Osteocyte (in vitro differentiated cells): Measurements from ENCODE around the gene FAAP24. TPM values are rescaled to one million over a fixed set of nuclear protein-coding genes. Genes with fewer than 3 reads are reported as not detected.
"Not testable (repeated sequence)": the region's sequence is repeated elsewhere in the genome, so short reads cannot be mapped to it uniquely, and the experiment has no call there.

Source experiments
- DNase-seq: peaks from one replicate; pipeline ENCODE4 v3.0.0; 2021; ENCODE audit warnings: mixed read lengths; ENCODE audit not compliant: unreplicated experiment; ENCODE audit errors: extremely low spot score
- H3K27ac Mint-ChIP-seq: one replicate; pipeline ENCODE4 v1.8.0; 2021; ENCODE audit warnings: mild to moderate bottlenecking, mixed read lengths; ENCODE audit not compliant: unreplicated experiment
- H3K27me3 Mint-ChIP-seq: one replicate; pipeline ENCODE4 v1.8.0; 2021; ENCODE audit warnings: mixed read lengths; ENCODE audit not compliant: unreplicated experiment
- H3K36me3 Mint-ChIP-seq: one replicate; pipeline ENCODE4 v1.8.0; 2021; ENCODE audit warnings: mixed read lengths; ENCODE audit not compliant: unreplicated experiment
- H3K4me1 Mint-ChIP-seq: one replicate; pipeline ENCODE4 v1.8.0; 2021; ENCODE audit warnings: mixed read lengths; ENCODE audit not compliant: unreplicated experiment
- H3K4me3 Mint-ChIP-seq: one replicate; pipeline ENCODE4 v1.8.0; 2021; ENCODE audit warnings: mild to moderate bottlenecking, moderate library complexity, mixed read lengths; ENCODE audit not compliant: unreplicated experiment
- H3K9me3 Mint-ChIP-seq: one replicate; pipeline ENCODE4 v1.8.0; 2021; ENCODE audit warnings: mixed read lengths; ENCODE audit not compliant: unreplicated experiment
- total RNA-seq: library from RNA; stranded (reverse); gene quantifications from 2 replicates; pipeline ENCODE4 v1.2.1, GENCODE V29; 2021
- TF ChIP-seq, protein P1 (sequence below): fragments of 200-600 bp; sonication (generic); IDR thresholded peaks from 2 replicates; pipeline ENCODE4 v1.5.0; 2021; ENCODE audit warnings: antibody characterized with exemption, mild to moderate bottlenecking, moderate library complexity

The FAAP24 gene
- total RNA-seq, 1 donor from 2014 or later: 5.5 TPM

DNA sequence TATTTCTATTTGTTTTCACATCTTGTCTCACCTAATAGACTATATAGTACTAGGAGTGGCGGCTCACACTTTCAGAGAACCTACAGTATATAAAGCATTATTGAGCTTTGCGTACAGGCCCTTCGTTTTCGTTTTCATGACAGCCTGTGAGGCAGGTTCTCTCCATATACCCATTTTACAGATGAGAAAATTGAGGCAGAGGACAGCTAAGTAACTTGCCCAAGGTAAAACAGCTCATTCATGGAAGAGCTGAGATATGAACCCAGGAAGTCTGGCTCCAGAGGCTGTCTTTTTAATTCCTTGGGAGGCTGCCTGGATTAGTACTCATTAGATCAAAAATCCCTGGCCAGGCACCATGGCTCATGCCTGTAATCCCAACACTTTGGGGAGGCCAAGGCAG lies 28.9 kb downstream of the FAAP24 start:
- TF ChIP-seq, protein P1, sequence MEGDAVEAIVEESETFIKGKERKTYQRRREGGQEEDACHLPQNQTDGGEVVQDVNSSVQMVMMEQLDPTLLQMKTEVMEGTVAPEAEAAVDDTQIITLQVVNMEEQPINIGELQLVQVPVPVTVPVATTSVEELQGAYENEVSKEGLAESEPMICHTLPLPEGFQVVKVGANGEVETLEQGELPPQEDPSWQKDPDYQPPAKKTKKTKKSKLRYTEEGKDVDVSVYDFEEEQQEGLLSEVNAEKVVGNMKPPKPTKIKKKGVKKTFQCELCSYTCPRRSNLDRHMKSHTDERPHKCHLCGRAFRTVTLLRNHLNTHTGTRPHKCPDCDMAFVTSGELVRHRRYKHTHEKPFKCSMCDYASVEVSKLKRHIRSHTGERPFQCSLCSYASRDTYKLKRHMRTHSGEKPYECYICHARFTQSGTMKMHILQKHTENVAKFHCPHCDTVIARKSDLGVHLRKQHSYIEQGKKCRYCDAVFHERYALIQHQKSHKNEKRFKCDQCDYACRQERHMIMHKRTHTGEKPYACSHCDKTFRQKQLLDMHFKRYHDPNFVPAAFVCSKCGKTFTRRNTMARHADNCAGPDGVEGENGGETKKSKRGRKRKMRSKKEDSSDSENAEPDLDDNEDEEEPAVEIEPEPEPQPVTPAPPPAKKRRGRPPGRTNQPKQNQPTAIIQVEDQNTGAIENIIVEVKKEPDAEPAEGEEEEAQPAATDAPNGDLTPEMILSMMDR: no peak
- no peaks in the 10 kb centered on the region for H3K27me3 Mint-ChIP-seq
- H3K36me3 Mint-ChIP-seq: peaks cover 5% of the 10 kb centered on the region

GRCh38 chr19:33002126-33002865 lies 30.3 kb downstream of the FAAP24 start:
- H3K9me3 Mint-ChIP-seq, H3K27me3 Mint-ChIP-seq, H3K27ac Mint-ChIP-seq, DNase-seq, H3K4me3 Mint-ChIP-seq, H3K36me3 Mint-ChIP-seq, H3K4me1 Mint-ChIP-seq: not testable (repeated sequence)

More for the DNA sequence above, 28.9 kb downstream of the FAAP24 start:
- no peaks in the 10 kb centered on the region for H3K4me1 Mint-ChIP-seq
- H3K4me3 Mint-ChIP-seq: no peak overlapping the region
- no peaks in the 10 kb centered on the region for H3K9me3 Mint-ChIP-seq
- DNase-seq: no peak
- no peak overlapping the region for H3K27ac Mint-ChIP-seq

DNA sequence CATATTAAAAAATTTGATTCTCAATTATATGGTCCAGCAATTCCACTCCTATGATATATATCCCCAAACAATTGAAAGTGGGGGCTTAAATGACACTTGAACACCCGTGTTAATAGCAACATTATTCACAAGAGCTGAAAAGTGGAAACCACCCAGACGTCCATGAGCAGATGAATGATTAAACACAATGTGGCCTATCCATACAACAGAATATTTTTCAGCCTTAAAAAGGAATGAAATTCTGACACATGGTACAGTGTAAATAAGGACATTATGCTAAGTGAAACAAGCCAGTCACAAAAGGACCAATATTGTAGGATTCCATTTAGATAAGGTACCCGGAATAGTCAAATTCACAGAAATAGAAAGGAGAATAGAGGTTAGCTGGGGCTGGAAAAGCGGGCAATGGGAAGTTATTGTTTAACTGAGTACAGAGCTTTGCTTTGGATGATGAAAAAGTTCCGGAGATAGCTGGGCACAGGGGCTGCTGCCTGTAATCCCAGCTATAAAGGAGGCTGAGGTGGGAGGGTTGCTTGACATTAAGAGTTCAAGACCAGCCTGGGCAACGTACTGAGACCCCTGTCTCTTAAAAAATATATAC lies 31.5 kb downstream of the FAAP24 start:
- H3K4me1 Mint-ChIP-seq, DNase-seq, H3K4me3 Mint-ChIP-seq, H3K27ac Mint-ChIP-seq, H3K36me3 Mint-ChIP-seq, H3K27me3 Mint-ChIP-seq, H3K9me3 Mint-ChIP-seq: not testable (repeated sequence)

DNA sequence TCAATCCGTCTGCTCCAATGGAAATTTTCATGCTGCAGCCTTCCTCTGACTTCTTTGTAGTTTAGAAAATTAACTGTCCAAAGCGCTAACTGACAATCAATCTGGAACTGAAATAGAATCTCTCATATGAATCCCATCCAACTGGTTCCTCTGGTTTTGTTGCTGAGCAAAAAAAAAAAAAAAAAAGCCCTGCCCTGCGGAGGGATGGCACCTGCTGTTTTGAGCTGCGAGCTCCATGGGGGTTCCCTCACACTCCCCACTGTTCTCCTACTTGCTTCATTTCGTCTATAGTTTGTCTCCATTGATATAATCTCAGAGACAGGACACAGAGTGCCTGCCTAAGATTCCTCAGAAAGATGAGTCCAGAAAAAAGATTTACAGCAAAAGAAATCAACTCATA lies 33.4 kb downstream of the FAAP24 start:
- no peak overlapping the region for H3K27ac Mint-ChIP-seq
- H3K27me3 Mint-ChIP-seq: no peaks in the 10 kb centered on the region
- DNase-seq: no peak
- TF ChIP-seq, protein P1: no peak
- H3K4me3 Mint-ChIP-seq: no peak overlapping the region
- no peaks in the 10 kb centered on the region for H3K9me3 Mint-ChIP-seq
- H3K36me3 Mint-ChIP-seq: peaks cover 6% of the 10 kb centered on the region
- no peaks in the 10 kb centered on the region for H3K4me1 Mint-ChIP-seq

DNA sequence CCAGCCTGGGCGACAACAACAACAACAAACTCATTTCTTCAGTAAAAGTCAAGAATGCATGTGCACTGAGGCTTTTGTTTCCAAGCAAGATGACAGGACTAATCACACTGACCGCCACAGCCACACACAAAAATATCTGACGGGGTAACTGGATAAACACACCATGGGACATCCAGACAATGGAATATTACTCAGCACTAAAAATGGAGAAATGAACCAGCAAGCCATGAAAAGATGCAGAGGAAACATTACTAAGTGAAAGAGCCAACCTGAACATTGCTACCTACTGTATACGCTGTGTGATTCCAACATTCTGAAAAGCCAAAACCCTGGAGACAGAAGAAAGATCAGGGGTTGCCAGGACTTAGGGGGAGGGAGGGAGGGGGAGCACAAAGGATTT lies 36.7 kb downstream of the FAAP24 start:
- no peaks in the 10 kb centered on the region for H3K4me1 Mint-ChIP-seq
- peaks cover 2% of the 10 kb centered on the region for H3K36me3 Mint-ChIP-seq
- H3K9me3 Mint-ChIP-seq: no peaks in the 10 kb centered on the region
- H3K27ac Mint-ChIP-seq: no peak overlapping the region
- no peak overlapping the region for H3K4me3 Mint-ChIP-seq
- DNase-seq: no peak
- no peaks in the 10 kb centered on the region for H3K27me3 Mint-ChIP-seq
- TF ChIP-seq, protein P1: no peak

DNA sequence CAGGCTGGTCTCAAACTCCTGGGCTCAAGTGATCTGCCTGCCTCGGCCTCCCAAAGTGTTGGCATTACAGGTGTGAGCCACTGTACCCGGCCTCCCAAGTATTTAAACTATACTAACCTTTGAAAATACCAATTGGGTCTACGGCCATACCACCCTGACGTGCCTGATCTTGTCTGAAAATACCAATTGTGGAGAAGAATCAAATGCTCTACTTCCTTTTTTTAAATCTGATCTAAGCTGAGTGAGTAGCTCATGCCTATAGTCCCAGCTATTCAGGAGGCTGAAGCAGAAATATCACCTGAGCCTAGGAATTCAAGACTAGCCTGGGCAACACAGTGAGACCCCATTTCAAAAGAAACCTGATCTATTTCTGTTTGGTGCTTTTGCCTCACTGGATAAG lies 38.8 kb downstream of the FAAP24 start:
- not testable (repeated sequence) for H3K27ac Mint-ChIP-seq, DNase-seq, H3K4me3 Mint-ChIP-seq, H3K4me1 Mint-ChIP-seq, H3K36me3 Mint-ChIP-seq, H3K27me3 Mint-ChIP-seq, H3K9me3 Mint-ChIP-seq
